GM11168 (cell line): Measurements from ENCODE around the gene CACNB1.

Source experiments
- in situ Hi-C: fragments of 300-500 bp; cut with MboI; formaldehyde crosslinking; loops from one replicate; pipeline ENCODE4 v1.12.0; 2022; ENCODE audit warnings: low sequenced_read_pairs; ENCODE audit not compliant: unreplicated experiment

CACNB1 gene

DNA sequence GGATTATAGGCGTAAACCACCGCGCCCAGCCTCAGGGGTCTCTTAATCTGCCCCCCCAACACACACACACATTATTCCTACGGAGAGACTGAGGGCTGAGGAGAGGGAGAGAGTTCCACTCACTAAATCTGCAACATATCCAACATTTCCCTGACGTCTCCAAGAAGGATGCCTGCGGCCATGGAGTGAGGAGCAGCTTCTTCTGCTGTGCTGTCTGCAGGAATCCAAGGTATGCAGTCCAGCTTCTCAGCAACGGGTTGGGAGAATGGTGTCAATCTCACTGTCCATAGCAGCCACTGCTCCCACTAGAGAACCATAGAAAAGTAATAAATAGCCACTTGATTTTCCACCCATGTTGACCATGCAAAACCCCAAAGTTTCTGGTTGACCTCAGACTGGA, 41.0 kb downstream of the CACNB1 start:
- in situ Hi-C loops: loop anchor here (5.0 to 10.0 kb wide), 2 partner anchors 84 to 172 kb away; no protein-coding TSS in a partner anchor

DNA sequence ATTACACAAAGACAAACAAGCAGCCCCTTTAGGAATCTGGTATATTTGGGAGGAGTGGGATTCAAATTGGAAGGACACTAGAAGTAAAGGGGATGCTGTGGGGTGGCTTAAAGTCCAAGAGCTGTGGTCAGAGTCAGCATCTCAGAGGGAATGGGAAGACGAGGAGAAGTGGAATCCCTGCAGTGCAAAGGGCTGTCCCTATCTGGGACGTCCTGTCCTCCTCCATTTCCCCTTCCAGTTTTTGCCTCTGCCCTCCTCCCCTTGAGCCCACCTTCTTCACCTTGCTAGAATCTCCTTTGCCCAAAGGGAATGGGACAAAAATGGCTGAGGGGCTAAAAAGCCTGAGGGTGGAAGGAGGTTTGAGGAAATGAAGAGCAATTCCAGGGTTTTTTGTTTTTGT, 41.8 kb downstream of the CACNB1 start:
- in situ Hi-C loops: loop anchor here (5.0 to 10.0 kb wide), 2 partner anchors 83 to 171 kb away; no protein-coding TSS in a partner anchor

DNA sequence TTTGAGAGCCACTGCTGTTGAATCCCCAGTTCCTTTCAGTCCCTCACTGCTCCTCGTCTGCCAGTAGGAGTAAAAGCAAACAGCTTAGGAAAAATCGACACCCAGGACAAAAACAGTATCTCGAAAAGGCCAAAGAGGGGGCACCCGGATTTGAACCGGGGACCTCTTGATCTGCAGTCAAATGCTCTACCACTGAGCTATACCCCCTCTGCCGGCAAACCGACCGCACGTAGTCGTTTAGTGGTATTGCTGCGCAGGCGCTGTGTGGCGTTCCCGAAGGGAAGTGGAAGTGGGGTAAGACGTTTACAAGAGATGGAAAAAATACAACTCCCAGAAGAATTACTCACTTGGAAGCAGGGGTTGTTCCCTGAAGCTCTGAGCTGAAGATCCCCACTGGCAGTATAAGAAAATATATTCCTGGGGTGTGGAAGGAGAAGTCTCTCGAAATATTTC, 43.8 kb downstream of the CACNB1 start:
- in situ Hi-C loops: loop anchor here (10.0 kb wide), 1 partner anchor 169 kb away; no protein-coding TSS in a partner anchor

DNA sequence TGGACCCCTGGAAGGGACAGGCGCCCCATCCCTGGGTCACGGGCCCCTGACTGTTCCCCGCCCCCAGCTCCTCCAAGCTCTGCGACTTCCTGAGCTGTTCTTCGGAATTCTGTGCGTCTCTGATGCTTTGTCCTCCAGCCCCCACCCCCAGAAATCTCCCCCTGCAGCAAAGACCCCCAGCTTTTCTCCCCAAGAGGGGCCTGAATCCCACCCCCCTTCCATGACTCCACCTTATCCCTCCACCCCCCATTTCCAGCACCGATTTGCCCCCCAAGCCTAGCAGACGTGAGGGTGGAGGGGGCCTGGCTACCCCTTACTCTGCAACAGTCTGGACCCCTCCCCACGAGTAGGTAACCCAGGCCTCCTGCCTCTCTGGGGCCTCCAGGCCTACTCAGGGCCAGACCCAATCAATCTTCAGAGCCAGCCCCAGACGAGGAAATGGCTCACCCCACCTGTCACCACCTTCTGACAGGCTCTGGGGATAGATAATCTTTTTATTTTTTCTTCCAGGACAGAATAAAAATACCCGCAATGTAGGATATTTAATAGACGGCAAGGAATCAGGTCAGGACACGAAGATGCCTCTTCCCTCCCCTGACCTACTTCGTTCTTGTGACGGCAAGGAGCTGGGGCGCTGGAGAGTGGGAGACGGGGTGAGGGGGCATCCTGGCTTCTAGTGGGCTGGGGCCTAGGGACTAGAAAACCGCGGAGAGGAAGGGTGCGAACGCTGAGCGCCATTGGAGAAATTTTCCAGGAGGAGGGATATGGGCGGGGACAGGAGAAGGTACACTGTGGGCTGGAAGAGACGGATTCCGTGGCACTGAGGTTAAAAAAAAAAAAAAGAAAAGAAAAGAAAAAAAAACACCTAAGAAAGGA, 45.3 kb downstream of the CACNB1 start:
- in situ Hi-C loops: loop anchor here (10.0 kb wide), 1 partner anchor 167 kb away; no protein-coding TSS in a partner anchor

DNA sequence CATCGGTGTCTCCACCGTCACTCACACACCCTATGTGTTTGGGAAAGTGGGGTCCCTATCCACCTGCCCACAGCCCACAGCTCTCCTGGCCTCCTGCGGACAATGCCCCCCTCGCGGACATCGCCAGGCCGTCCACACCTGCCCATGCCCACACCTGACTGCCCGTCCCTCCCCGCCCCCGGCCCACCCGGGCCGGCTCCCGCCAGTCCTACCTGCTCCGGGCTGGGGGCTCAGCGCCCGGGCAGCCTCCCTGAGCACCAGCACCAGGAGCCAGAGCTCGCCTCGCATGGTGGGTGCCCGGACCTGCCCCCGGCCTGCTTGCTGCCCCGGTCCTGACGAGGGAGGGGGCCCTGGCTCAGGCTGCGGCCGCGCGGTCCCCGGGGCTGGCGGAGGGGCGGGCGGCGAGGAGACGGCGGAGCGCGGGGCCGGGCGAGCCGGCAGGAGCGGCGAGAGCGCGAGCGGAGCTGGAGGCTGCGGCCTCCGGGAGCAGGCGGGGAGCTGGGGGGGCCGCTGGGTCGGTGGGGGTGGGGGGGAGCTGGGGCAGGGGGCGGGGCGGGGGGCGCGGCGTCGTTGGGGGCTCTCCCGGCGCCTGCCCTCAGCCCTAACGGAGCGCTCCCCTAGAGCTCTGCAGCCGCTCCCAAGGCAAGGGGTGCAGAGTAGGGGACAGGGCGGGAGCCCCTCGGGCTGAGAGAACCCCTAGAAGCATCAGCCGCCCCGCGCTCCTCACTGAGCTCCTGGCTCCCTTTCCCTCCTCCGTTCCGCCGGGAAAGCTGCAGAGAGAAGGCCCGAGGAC, 46.1 kb downstream of the CACNB1 start, which contains the start of gene PLXDC1:
PLXDC1 (minus strand) TSS at position 488 of the 793 bp plus-strand sequence; CDS start at position 288, 200 bp downstream.
- in situ Hi-C loops: loop anchor here (10.0 kb wide), 1 partner anchor 167 kb away; no protein-coding TSS in a partner anchor

DNA sequence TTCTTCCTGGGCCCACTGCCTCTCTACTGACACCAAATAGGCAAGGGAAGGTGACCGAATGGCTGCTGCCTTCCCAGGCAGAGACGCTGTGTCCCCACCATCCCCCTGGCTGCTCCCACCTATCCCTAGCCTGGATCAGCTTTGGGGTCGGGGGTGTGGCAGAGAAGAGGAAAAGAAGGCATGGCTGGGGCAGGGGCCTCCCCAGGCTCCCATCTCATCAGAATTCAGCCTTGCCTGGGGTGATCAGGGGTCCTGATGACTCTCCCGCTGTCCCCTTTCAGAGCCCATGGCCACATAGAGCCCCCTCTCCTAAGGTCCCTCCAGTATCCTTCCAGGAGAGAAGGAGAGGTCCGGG, 46.7 kb downstream of the CACNB1 start:
- in situ Hi-C loops: loop anchor here (10.0 kb wide), 1 partner anchor 166 kb away; no protein-coding TSS in a partner anchor

DNA sequence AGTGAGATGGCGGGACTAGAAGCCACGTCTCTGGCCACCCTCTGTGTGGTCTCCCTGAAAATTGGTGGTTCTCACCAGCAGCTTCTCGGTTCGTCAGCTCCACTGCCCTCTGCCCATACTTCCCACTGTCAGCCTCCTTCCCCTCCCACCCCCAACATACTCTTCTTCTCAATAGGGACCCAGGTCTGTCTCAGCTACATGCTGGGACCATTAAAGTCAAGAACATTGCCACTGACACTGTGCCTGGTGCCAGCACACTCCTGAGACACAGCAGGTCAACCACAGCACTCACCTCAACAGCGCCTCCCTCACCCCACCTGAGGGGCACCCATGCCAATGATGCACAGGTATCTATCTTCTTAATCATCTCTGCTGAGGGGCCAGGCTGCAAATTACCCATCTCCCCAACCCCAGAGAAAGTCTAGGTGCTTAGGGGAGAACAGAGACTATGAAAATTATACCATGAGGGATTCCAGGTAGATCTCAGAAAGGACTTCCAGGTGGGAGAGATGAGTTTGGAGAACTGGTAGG, 47.3 kb downstream of the CACNB1 start:
- in situ Hi-C loops: loop anchor here (10.0 kb wide), 1 partner anchor 165 kb away; no protein-coding TSS in a partner anchor

DNA sequence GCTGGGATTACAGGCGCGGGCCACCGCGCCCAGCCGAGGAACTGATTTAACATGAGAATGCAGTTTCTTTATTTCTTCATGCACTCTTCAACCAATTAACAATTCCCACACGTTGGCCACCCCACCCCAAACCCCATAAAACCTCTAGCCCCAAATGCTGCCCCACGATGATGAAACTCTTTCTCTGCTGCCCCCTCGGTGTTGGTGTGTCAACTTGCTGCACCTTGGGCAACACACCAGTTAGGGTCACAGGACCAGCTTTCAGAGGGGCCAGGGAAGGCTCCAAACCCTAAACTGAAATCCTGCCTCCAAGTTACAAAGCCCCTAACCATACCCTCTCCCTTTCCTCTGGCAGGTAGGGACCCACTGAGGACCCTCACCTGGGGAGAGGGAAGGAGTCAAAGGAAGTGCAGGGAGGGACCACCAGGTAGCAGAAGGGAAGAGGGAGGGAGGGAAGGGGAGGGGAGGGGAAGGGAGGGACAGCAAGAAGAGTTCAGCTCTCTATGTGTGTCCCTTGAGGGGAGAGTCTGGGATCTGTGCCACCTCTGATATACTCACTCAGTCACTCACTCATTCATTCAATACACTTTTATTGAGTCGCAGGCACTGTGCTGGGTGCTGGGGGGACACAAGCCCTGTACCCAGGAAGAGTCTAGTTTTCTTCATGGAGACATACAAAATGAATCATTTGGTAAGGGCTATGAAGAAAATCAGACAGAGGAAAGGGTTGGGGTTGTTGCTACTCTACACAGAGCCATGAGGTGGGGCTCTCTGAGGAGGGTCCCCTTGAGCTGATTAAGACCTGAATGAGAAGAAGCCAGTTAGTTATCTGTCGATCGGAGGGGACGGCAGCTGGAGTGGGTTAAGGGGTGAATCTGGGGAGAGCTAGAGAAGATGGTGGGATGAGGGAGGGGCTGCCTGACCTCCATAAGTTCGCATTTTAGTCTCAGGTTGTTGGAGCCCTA, 50.0 kb downstream of the CACNB1 start:
- in situ Hi-C loops: no loop called here

DNA sequence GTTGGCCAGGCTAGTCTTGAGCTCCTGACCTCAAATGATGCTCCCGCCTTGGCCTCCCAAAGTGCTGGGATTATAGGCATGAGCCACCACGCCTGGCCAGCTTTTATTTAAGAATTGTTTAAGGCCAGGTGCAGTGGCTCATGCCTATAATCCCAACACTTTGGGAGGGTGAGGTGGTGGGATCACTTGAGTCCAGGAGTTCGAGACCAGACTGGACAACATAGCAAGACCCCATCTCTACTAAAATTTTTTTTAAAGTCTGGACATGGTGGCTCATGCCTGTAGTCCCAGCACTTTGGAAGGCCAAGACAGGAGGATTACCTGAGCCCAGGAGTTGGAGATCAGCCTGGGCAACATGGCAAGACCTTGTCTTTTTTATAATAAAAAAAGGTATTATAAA, 51.2 kb downstream of the CACNB1 start:
- in situ Hi-C loops: no loop called here

DNA sequence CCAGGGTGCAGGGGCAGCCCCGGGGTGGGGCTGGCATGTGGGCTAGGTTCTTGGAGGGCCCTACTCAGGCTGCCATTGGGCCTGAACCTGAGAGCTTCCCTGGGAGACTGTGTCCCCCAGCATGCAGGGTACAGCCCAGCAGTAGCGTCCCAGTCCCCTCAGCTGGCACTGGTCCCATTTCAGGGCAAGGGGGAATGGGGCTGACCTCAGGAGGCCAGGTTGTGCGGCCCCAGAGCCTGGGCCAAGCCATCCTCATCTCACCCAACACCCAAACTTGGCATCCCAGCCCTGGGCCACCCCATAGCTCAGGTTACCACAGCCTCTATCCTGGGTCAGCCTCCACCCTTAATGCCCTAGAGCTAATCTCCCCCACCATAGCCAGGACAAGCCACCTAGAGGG, 52.3 kb downstream of the CACNB1 start:
- in situ Hi-C loops: no loop called here

DNA sequence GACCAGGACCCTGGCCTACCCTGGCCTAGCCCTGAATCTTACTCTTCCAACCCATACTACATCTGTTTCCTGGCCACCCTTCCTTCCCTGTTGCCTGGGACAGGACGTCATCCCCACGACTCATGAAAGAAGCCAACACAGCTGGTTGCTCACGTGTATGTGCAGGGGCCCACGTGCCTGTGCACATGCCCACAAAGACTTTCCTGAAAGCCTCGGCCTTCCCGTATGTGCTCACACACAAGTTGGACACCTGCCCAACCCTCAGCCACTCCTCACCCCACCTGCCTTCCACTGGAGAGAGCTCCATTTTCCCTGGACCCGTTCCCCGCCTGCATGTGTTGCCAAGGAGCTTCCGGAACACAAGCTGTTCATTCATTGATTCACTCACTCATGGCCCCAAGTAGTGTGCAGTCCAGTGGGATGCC, 53.0 kb downstream of the CACNB1 start:
- in situ Hi-C loops: no loop called here

DNA sequence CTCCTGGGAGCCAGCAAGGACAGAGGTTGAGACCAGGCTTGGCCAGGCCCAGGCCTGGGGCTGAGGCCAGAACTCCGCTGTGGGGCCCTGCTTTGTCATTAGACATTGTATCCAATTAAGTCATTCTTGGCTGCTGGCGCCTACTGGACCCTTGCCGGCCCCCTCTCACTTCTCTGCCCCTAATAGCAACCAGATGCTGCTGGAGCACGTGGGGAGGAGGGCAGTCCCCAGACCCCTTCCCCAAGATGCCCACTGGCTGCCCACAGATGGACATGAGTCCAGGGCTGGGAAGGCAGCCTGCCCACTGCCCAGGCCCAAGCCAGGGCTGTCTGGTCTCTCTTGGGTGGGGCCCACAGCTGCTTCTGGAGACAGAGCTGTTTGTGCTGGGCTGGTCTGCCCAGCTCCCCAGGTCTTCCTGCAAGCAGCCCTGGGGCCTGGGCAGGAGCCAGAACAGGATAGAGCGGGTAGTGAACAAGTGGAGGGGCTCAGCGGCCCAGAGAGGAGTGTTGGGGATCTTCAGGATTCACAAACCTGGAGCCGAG, 53.8 kb downstream of the CACNB1 start:
- in situ Hi-C loops: no loop called here

DNA sequence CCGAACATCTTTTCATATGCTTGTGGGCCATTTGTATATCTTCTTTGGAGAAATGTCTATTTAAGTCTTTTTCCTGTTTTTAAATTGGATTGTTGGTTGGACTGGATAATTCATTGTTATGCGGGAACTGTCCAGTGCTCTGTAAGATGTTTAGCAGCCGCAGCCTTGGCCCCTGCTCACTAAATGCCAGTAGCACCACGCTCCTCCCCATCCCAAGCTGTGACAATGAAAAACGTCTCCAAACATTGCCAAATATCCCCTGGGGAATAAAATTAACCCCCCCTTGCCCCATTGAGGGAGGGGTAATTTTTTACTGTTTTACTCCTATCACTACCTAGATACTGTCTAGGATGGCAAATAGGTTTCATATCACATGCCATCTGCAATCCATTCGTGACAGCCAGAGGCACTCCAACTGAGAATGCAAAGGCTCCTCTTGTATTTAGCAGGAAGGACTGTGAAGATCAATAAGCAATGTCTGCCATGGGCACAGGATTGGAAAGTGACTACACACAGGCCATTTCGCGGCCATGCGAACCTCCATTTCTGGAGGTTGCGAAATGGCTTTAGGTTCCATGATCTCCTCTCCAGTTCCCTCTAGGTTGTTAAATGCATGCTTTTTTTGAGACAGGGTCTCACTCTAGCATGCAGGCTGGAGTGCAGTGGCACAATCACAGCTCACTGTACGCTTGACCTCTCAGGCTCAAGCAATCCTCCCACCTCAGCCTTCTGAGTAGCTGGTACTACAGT, 55.4 kb downstream of the CACNB1 start:
- in situ Hi-C loops: no loop called here

DNA sequence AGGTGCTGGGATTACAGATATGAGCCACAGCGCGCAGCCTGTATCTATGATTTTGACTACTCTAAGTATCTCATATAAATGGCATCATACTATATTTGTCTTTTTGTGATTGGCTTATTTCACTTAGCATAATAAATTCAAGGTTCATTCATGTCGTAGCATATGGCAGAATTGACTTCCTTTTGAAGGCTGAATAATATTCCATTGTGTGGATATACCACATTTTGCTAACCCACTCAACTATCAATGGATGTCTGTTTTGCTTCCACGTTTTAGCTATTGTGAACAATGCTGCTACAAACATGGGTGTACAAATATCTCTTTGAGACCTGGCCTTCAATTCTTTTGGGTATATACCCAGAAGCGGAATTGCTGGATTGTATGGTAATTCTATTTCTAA, 56.2 kb downstream of the CACNB1 start:
- in situ Hi-C loops: no loop called here

DNA sequence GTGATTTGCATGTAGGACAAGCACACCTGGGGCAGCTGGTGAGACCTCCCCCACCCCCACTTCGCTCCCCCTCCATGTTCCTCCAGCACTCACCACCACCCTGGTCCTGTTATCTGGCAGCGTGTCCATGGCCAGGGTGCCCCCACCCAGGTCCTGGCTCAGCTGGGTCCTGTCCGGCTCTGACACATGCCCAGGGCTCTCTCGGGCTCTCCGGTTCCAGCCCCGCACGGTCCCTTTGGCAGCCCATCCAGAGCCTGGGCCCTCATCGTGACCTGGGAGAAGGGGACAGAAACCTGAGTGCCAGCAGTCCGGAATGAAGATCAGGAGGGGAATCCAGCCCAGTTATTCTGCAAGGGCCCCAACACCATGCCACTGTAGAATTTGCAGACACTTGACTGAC, 57.9 kb downstream of the CACNB1 start:
- in situ Hi-C loops: no loop called here

DNA sequence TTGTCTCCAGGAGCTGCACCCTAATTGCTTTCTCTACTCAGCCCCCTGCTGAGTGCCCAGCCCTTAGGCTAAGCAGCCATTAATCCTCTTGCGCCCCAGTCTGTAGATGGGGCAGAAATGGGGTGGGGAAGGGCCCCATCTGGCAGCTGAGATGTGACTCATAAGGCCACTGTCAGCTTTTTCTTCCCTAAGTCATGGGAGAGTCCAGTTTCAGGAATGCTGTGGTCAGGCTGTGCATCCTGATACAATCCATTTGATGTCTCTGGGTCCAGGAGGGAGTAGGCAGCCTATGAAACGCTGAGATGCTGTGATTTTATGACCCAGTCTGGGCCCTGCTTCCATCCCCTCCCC, 58.3 kb downstream of the CACNB1 start:
- in situ Hi-C loops: no loop called here

DNA sequence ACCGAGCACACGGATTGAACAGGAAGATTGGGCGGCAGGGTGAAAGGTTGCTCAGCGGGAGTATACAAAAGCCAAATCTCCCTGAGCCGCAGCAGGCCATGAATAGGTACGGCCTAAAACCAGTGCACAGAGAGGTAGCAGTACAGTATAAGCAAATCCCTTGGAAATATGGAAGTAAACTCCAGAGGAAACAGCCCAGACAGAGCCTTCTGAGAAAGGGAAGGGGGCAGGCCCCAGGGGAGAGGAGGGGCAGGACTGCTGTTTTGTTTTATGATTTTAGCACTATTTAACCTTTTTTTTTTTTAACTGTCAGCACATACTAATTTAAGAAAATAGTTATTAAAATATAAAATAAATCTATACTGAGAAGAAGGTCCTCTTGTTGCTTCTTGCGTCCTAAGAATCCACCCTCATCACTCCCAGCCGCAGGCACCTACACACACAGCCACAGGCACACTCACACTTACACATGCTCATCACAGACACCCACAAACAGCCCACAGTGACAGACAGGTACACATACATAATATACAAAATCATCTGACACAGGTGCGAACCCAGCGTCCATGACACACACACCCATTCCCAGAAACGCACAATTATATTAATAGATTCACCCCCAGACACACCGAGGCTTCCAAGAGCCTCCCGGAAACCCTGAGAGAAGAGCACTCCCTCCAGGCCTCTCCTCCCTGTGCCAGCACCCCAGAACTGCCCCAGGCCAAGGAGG, 58.9 kb downstream of the CACNB1 start:
- in situ Hi-C loops: no loop called here

DNA sequence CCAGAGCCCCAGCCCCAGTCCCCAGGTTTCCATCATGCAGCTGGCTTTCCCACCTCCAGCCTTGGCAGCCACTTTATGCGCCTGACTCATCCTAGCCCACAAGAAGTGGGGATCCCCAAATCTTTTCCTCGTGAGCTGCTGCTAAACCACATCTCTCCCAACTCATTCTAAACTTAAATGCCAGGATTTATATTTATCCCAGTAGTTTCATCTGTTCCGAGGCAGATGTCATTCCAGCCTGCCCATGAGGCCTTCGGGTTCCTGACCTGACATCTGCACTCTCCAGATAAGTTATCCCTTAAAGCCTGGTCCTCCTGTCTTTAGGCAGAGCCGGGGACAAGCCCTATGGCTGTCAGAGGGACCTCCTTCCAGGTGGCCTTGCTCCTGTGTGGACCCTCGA, 62.6 kb downstream of the CACNB1 start:
- in situ Hi-C loops: no loop called here
